Hypothalamus (tissue), 51 donors: ENCODE results near the gene ZNF329.
A peak's percentile ranks its signal among the peaks of the same experiment; 100 is the strongest.
"Not testable (repeated sequence)": the region's sequence is repeated elsewhere in the genome, so short reads cannot be mapped to it uniquely, and the experiment has no call there.

Experiments used
- DNase-seq, 51 donors: peaks; one replicate each; lab custom pipeline; 2025; lab: John Stamatoyannopoulos, UW

ZNF329 gene

DNA sequence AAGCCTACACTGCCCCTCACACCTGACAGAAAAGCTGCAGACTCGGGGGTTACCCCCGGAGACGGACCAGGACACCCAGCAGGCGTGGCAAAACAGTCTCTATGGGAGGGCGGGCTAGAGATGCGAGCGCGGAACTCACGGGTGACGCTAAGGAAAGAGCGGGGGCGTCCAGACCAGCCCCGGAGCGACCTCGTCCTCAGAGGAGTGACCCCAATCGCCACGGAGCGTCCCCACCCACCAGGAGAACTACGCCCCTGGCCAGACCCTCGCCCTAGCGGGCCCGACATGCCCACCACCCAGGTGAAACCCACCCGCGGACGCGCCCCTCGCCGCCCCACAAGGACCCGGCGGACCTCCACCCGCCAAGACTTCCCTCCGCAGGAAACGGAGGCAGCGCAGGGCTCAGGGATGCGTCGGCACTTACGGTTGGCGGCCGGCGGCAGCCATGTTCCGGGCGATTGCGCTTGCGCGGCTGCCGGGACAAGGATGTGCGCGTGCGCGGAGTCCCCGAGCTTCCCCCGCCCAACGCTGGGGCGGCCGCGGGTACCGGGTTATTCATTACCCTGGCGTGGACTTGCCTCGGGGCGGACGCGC is at the start of gene ZNF329:
ZNF329 (minus strand) TSS at position 462 of the 594 bp plus-strand sequence. CDS start 21,286 bp downstream, outside the sequence.
- peak; percentile 11 to 89 (median 72) for DNase-seq

DNA sequence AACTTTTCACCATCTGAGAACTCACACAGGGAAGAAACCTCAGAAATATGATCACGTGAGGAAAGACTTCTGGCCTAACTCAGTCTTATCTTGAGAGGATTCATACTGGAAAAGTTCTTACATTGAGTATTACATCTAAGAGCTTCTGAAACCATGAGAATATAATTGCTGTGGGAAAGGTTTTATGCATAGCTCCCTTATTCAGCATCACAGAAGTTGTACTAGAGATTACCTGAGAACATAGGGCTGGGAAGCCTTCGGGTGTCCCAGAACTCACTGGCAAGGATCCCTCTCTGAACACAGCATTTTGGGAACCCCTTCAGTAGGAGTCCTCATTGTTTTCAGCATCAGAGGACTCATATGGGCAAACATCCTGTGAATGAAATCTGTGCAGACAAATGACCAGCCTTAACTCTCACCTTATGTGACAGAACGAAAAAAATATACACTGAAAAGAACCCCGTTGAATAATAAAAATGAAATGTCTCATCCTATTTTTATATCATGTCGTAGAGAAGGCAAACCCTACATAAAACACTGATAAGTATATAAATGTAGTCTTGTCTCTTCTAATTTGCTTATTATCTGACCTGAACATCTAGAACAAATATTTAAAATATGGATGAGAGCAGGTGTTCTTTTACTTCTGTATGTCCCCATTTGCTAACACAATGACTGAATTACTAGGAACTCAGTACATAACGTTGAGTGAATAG is 46.5 kb upstream of the ZNF329 start:
- no peak for DNase-seq

DNA sequence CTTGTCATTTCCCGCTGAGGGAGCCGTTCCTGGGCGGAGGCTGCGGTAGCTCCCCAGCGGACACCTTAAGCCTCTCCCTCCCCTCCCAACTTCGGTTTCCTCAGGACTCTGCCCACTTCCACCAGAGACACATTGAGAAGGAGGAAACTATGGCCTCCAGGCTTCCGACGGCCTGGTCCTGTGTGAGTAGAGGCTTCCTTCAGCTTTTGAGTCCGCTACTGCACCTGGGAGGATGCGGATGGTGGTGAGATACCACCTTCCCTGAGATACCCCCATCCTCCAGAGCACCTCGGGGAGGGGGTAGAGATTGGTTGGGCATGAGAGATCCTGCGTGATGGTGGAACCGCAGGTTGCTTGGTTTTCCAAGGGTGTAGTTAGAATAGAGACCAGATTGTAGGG is 33.2 kb upstream of the ZNF329 start:
- DNase-seq, result peak in 2 of 51 donors; percentile 24 to 27

DNA sequence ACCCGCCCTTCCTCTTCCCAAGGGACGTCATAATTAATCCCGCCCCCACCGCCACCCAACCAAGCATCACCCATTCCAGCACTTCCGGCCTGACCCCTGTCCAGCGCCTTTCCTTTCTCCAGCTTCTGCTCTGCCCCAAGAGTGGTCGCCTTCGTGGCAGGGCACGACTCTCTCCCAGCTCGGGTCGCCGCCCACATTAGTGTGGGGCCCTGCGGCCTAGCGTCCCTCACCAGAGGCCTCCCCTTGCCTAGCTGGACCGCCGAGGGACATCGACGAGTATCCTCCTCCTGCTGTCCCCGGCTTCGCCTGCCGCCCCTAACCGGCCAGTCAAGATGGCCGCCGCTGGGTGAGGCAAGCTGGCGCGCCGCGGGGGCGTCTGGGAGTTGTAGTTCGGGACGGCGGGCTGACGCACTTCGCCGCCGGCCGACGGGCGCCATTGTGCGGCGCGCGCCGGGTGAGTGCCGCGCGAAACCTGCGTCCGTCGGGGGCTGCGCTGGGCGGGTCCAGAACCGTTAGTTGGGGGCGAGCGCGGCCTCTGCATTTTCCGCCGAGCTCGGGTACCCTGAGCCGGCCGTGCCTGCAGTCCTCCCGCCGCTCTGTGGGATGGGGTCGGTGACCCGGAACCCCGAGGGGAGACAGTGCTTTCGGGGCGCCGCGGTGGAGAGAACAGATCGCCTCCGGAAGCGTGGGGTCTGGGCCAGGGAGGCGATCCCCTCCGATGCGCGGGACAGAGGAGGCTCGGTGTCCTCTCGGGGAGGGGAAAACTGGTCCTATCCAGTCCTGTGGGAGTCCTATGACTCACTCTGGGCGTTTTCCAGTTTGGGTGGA is 32.6 kb upstream of the ZNF329 start, which contains the start of gene ZNF274:
ZNF274 (plus strand) TSS at position 73 of the 828 bp plus-strand sequence. CDS start 905 bp downstream, outside the sequence.
- DNase-seq, result peak; percentile 55 to 96 (median 81)

DNA sequence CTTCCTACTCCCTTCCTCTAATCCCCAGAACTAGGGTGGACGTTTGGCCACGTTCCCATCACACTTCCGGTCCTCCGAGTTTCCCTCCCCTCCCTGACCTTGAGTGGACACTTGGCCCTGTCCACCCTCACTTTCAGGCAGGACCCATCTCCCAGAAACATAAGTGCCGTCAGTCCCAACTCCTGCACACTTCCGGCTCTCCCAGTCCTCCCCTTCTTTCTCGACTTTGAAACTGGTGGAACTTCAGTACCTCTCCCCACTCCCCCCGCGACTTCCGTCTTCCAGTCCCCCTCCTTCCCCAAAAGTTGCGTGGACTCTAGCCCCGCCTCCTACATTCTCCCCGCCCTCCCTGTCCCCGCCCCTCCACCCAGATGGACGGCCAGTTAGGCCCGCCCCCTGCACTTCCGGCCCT is 32.0 kb upstream of the ZNF329 start:
- DNase-seq, result peak in 2 of 51 donors; percentile 66 to 91

DNA sequence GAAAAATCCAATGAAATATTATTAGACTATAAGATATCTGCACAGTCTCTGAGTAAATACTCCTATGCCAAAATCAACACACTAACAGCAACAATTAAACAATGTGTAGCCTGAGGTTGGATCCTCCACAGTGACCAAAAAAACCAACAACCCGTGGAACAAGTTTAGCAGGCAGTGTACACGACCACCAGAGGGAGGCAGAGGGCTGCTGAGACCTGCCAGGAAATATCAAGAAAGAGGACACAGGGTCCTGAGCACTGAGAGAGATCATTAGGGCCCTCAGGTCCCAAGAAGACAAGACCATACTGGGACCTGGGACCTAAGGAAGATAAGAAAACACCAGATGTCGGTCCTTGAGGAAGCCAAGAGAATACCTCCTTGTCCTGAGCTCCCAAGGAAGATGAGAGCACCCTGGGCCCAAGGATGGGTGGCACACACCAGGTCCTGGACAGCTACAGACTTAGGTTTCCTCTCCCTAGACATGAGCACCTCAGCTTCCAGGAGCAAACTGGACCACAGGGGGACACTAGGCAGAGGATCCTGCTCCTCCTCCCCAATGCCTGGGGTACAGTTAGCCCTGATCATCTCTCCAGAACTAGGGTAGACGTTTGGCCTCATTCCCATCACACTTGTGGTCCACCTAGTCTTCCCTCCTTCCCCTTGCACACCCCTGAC is 31.4 kb upstream of the ZNF329 start:
- DNase-seq, result no peak

DNA sequence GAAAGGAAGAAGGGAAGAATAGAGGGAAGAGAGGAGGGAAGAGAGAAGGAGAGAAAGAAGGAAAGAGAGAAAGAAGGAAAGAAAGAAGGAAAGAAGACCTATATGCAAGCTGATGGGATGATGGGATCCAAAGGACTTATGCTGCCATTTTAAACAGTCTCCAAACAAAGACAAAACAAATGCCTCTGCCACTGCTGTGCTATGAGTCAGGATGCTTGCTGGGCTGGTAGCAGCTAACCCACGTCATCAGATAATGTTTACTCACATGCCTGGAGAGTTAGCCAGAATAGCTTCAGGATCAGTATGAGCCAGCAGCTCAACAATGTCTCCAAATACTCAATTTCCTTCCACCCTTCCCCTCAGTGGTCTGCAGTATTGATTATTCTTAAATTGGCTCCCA is 20.3 kb upstream of the ZNF329 start:
- DNase-seq, result no peak

DNA sequence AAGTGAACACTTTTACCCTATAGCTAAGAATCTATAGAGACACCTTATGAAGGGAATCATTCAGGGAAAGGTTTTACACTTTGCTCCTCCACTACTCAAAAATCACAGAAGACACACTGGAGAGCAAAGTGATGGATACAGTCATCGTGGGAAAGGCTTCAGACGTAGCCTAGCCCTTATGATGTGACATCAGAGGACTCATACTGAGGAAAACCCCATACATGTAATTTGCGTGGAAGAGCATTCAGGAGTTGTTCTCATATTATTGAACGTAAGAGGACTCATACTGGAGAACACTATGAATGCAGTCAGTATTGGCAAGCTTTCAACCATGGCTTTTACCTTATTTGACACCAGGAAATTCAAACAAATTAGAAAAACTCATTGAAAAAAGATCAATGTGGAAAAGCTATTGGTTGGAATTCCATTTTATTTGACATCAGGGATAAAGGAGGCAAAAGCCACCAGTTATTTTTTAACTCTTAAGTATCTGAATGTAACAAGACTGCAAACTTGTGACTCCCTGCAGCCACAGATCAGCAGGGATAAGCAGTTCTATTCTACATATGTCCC is 16.2 kb upstream of the ZNF329 start:
- DNase-seq, result no peak

DNA sequence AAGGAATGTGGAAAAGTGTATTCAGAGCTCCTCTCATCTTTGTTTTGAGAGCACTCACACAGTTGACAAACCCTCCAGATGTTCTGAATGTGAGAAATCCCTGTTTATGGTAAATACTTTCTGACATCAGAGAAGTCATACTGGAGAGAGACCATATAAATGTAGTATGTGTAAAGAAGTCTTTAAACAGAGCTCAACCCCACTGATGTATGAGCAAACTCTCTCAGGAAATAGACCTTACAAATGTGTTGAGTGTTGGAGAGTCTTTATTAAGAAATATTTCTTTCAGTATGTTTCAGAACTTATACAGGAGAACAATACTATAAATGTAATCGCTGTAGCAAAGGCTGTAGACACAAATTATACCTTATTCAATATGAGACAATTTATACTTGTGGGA is 15.7 kb upstream of the ZNF329 start:
- DNase-seq, result no peak

DNA sequence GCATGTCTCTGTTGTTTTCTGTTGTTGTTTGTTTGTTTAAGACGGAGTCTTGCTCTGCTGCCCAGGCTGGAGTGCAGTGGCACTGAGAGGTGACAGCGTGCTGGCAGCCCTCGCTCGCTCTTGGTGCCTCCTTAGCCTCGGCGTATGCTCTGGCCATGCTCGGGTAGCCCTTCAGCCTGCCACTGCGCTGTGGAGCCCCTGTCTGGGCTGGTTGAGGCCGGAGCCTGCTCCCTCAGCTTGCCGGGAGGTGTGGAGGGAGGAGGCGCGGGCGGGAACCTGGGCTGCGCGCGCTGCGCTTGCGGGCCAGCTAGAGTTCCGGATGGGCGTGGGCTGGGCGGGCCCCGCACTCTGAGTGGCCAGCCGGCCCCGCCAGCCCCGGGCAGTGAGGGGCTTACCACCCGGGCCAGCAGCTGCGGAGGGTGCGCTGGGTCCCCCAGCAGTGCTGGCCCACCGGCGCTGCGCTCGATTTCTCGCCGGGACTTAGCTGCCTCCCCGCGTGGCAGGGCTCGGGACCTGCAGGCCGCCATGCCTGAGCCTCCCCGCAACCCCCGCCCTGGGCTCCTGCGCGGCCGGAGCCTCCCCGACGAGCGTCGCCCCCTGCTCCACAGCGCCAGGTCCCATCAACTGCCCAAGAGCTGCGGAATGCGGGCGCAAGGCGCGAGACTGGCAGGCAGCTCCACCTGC is 6.6 kb upstream of the ZNF329 start:
- no peak for DNase-seq

DNA sequence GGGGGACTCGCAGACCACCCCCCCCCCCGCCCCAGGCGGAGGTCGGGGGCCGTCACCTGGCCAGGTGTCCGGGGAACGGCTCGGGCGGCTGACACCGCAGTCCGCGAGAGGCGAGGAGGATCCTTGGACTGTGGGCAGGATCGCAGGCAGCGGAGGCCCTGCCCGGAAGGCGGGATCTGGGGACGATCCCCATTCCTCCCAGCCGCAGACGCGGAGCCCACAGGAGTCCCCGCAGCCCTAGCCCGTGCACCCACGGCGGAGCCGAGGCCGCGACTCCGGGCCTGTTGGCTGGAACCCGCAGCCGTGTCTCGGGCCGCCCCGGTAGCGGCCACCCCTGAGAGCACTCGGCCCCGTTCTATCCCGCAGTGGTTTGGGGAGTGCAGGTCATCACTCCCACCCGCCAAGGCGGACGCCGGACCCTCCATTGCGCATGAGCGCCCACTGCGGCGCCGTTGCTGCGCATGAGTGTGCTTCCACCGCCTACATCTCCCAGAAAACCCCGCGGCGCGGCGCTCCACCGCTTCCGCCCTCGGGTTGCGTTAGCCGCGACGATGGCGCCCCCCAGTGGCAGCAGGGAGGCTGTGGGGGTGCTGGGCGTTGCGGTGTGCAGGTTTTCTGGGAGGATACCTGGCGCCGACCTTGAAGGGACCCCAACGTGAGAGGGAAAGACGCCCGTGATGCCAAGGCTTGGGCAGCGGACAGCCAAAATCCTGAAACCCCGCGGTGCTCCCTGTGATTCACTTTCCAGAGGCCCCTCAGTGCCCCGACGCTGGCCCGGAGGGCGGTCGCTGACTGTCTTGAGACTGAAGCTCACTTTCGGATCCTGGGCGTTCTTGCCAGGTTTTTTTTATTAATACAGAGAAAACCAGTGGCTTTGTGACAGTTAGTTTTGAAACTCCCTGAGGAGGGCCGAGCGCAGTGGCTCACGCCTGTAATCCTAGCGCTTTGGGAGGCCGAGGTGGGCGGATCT is 4.4 kb upstream of the ZNF329 start:
- DNase-seq, result peak; percentile 62 to 99 (median 90)

DNA sequence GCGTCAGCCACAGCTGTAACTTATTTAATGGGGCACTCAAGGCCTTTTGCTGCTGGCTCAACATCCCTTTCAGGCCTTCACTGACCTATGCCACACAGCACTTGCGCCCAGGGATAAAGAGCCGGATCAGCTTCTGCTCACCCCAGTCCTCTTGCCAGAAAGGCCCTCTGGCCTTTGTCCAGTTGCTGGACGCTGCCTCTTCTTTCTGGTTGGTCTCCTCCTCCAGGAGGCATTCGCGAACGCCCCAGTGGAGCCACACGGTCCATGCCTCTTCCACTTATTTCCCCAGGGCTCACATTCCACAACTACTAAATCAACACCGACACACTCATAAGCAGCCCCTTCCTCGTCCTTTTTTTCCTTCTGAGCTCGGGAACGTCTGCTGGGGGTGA is 3.7 kb upstream of the ZNF329 start:
- peak in 31 of 51 donors; percentile 1 to 57 (median 21) for DNase-seq

DNA sequence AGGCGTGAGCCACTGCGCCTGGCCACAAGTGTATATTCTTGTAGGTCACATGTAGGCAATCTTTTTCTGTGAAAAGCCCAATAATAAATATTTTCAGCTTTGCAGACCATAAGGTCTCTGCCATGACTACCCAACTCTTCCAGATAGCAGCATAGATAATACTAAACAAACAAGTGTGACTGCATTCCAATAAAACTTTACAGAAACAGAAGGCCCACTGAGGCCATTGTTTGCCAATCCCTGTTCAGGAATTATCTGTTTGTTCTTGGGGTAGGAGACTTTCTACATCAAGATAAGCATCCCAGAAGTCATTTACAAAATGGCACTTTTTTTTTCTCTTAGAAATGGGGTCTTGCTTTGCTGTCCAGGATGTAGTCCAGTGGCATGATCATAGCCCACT is 2.8 kb upstream of the ZNF329 start:
- DNase-seq, result no peak

DNA sequence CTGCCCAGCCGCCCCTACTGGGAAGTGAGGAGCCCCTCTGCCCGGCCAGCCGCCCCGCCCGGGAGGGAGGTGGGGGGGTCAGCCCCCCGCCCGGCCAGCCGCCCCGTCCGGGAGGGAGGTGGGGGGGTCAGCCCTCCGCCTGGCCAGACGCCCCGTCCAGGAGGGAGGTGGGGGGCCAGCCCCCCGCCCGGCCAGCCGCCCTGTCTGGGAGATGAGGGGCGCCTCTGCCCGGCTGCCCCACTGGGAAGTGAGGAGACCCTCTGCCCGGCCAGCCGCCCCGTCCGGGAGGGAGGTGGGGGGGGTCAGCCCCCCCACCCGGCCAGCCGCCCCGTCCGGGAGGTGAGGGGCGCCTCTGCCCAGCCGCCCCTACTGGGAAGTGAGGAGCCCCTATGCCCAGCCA is 3.1 kb downstream of the ZNF329 start:
- not testable (repeated sequence) for DNase-seq

DNA sequence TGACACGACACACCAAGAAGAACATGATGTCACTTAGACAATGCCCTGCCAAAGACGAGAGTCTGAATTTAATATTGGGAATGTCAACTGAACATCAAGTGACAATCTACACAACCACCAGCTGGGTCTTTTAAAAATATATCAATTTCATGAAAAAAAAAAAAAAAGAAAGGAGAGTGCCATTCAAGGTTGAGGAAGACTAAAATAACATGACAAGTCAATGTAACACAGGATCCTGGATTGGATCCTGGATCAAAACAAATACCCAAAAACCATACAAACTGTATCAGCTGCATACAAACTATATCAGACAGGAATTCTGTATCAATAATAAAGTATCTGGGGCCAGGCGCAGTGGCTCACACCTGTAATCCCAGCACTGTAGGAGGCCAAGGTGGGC is 4.7 kb downstream of the ZNF329 start:
- DNase-seq, result no peak

DNA sequence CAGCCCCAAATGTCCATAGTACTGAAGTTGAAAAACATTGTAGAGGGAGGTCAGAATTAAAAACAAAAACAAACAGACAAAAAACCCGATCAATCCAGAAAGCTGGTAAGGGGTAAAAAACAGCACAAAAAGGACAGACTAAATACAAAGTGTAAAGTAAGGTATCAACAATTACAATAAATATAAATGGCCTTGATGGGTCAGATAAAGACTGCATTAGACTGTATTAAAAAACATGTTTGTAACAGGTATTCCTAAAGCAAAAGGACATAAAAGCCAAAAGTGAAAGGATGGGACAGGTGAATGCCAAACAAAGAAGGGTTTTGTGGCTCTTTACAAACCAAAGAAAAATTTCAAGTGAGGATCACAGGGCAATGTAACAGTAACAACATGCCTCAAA is 16.3 kb downstream of the ZNF329 start:
- DNase-seq, result no peak

DNA sequence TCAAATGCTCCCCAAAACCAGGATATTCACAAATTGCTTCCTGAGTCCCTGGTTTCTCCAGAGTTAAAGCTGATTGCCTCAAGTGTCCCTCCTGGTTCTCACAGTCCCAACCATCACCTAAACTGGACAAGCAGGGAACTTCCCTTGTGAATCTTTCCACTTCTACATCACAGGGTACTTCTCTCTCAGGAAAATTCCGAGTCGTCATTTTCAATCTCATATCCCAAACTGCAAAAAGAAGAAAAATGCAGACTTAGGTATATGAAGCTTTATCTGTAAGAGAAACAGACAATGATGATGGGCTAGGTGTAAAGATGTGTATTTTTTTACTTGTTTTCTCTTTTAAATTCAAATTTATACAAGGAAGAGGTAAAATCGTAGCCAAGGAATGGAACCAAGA is 21.3 kb downstream of the ZNF329 start:
- no peak for DNase-seq

DNA sequence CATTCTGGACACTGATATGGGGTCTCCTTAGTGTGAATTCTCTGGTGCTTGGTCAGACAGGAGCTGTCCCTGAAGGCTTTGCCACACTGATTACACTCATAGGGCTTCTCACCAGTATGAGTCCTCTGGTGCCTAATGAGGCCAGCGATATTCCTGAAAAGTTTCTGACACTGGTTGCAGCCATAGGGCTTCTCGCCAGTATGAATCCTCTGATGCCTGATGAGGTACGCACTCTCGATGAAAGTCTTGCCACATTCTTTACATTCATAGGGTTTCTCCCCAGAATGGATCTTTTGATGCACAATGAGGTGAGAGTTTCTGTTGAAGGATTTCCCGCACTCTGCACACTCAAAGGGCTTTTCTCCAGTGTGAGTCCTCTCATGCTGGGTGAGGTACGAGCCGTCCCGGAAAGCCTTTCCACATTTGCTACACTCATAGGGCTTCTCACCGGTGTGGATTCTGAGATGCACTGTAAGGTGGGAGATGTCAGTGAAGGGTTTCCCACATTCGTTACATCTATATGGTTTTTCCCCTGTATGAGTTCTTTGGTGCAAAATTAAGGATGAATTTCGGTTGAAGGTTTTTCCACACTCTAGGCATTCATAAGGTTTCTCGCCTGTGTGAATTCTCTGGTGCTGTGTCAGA is 22.4 kb downstream of the ZNF329 start:
- DNase-seq, result no peak
